ENCODE measurements around the gene CDK8. TPM values are rescaled to one million over a fixed set of nuclear protein-coding genes. Genes with fewer than 3 reads are reported as not detected.
"Not testable (repeated sequence)": the region's sequence is repeated elsewhere in the genome, so short reads cannot be mapped to it uniquely, and the experiment has no call there.

CDK8 gene
- total RNA-seq, 4 donors from 2014 or later: 9.4 to 11.0 (median 10.3) TPM

DNA sequence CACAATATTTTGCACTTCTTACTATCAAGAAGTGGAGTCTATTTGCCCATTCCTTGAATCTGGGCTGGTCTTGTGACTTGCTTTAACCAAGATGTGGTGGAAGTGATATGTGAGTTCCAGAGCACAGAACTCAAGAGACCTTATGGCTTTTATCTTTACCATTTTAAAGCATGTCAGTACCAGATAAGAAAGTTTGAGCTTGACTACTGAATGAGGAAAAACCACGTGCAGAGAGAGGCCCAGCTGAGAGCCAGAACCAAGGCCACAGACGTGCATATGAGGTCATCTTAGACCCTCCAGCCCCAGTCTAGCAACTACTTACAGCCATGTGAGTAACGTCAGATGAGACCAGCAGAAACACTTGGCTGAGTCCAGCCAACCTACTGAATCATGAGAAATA lies 6.3 kb upstream of the CDK8 start:
- Histone ChIP-seq H3K27me3 (no peaks in the 10 kb centered on the region), H3K9me3 (no peaks in the 10 kb centered on the region), H3K4me1 (peaks cover 3 to 17% of the 10 kb centered on the region in 2 donors), H3K27ac (no peak overlapping the region), H3K4me3 (no peak overlapping the region), H3K36me3 (no peaks in the 10 kb centered on the region)
- in situ Hi-C loops (cut with MboI; ENCODE audit: low sequenced_read_pairs in 4 of 4): no loop called here
- TF ChIP-seq, protein P1, sequence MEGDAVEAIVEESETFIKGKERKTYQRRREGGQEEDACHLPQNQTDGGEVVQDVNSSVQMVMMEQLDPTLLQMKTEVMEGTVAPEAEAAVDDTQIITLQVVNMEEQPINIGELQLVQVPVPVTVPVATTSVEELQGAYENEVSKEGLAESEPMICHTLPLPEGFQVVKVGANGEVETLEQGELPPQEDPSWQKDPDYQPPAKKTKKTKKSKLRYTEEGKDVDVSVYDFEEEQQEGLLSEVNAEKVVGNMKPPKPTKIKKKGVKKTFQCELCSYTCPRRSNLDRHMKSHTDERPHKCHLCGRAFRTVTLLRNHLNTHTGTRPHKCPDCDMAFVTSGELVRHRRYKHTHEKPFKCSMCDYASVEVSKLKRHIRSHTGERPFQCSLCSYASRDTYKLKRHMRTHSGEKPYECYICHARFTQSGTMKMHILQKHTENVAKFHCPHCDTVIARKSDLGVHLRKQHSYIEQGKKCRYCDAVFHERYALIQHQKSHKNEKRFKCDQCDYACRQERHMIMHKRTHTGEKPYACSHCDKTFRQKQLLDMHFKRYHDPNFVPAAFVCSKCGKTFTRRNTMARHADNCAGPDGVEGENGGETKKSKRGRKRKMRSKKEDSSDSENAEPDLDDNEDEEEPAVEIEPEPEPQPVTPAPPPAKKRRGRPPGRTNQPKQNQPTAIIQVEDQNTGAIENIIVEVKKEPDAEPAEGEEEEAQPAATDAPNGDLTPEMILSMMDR (IDR thresholded peaks at IDR 0.05 in 4 of 5, conservative IDR thresholded peaks at IDR 0.05 in 1 of 5): no peak
- no peak for TF ChIP-seq POLR2A (IDR thresholded peaks at IDR 0.05)
- DNase-seq: no peak
- no peak for ATAC-seq
- intact Hi-C loops (cut with DNase I; ENCODE audit: low total_unique reads): no loop called here

DNA sequence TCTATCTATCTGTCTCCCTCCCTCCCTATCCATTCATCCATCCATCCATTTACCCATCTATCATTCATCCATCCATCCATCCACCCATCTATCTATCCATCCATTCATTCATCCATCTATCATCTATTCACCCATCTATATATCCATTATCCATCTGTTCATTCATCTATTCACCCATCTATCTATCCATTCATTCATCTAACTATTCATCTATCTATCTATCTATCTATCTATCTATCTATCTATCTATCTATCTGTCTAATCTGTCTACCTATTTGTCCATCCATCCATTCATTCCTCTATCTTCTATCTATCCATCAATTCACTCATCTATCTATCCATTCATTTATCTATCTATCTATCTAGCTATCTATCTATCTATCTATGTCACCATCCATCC lies 4.4 kb upstream of the CDK8 start:
- no peak overlapping the region for H3K27ac ChIP-seq
- H3K27me3 ChIP-seq: no peaks in the 10 kb centered on the region
- H3K9me3 ChIP-seq: no peaks in the 10 kb centered on the region
- peaks cover 6 to 17% of the 10 kb centered on the region in 2 donors for H3K4me1 ChIP-seq
- intact Hi-C loops (cut with DNase I; ENCODE audit: low total_unique reads) (no loop called here), in situ Hi-C loops (cut with MboI; ENCODE audit: low sequenced_read_pairs in 4 of 4) (no loop called here)
- no peak overlapping the region for H3K4me3 ChIP-seq
- DNase-seq: no peak
- no peak for ATAC-seq
- TF ChIP-seq POLR2A (IDR thresholded peaks at IDR 0.05): no peak
- TF ChIP-seq, protein P1 (IDR thresholded peaks at IDR 0.05 in 4 of 5, conservative IDR thresholded peaks at IDR 0.05 in 1 of 5): no peak
- H3K36me3 ChIP-seq: no peaks in the 10 kb centered on the region

DNA sequence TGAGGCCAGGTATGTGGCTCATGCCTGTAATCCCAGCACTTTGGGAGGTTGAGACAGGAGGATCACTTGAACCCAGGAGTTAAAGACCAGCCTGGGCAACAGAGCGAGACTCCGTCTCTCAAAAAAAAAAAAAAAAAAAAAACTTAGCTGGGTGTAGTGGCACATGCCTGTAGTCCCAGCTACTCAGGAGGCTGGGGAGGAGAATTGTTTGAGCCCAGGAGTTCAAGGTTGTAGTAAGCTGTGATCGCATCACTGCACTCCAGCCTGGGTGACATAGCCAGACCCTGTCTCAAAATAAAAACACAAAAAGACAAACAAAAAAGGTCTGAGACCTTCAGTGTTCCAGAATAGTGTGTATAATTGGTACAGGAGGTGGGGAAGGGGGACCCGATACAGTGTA lies 1.9 kb upstream of the CDK8 start:
- in situ Hi-C loops (cut with MboI; ENCODE audit: low sequenced_read_pairs in 4 of 4); H3K27me3 ChIP-seq; DNase-seq; H3K4me3 ChIP-seq; H3K9me3 ChIP-seq; H3K27ac ChIP-seq; ATAC-seq; H3K36me3 ChIP-seq: not testable (repeated sequence)
- H3K4me1 ChIP-seq: peaks cover 22 to 23% of the 10 kb centered on the region in 2 donors
- intact Hi-C loops (cut with DNase I; ENCODE audit: low total_unique reads): loop anchor here (5.0 to 10.0 kb wide), 2 partner anchors 65 to 303 kb away; partner anchors contain the start of gene WASF3

DNA sequence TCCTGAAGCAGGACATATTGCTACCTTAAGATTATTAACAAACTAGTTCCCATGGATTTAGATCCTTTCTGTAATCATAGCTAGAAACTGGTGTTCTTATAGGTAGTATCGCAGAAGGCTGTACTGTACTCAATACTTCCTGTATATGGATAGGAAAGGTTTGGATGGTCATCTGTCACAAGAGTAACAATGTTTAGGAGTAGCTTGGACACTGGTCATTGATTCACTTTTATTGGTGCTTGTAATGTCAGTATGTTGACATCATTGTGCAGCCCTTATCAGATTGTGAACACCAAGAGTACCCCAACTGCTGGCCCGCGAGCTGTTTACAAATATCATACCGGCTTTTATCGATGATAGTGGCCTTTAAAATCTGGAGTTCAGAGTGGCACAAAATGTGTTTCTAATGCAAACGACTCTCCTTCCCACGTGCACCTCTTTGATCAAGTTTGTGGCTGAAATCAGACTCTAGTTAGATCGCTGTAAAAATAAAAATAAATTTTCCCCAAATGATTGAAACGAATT lies 605 bp upstream of the CDK8 start:
- TF ChIP-seq, protein P1 (IDR thresholded peaks at IDR 0.05 in 4 of 5, conservative IDR thresholded peaks at IDR 0.05 in 1 of 5): no peak
- no peak for TF ChIP-seq POLR2A (IDR thresholded peaks at IDR 0.05)
- peaks cover 25 to 34% of the 10 kb centered on the region in 2 donors for H3K4me1 ChIP-seq
- no peak for DNase-seq
- H3K36me3 ChIP-seq: no peaks in the 10 kb centered on the region
- no peaks in the 10 kb centered on the region for H3K27me3 ChIP-seq
- intact Hi-C loops (cut with DNase I; ENCODE audit: low total_unique reads): loop anchor here (5.0 to 10.0 kb wide), 2 partner anchors 66 to 301 kb away; partner anchors contain the start of gene WASF3
- in situ Hi-C loops (cut with MboI; ENCODE audit: low sequenced_read_pairs in 4 of 4): no loop called here
- H3K27ac ChIP-seq: peak overlapping the region; percentile 89 to 95 (median 93)
- H3K9me3 ChIP-seq: no peaks in the 10 kb centered on the region
- ATAC-seq: no peak
- H3K4me3 ChIP-seq: peak overlapping the region; percentile 78 to 91 (median 88)

DNA sequence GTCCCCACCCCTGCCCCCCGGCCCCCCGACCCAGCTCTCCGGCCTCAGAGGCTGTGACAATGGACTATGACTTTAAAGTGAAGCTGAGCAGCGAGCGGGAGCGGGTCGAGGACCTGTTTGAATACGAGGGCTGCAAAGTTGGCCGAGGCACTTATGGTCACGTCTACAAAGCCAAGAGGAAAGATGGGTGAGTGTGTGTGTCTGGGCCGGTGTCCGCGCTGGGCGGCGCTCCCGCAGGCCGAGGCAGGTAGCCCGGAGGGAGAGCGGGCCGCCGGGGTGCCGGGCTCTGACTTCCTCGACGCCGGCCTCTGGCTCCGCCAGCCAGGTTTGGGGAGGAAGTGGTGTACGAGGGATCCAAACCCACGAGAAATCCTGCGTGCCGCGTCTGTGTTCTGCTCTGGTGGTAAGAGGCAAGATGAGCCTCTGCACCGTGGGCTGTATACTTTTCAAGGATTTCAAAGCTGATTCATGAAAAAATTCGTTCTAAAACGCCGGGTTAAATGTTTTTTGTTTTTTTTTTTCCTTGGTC lies 718 bp downstream of the CDK8 start:
- DNase-seq: peak; percentile 43 to 64
- TF ChIP-seq, protein P1 (IDR thresholded peaks at IDR 0.05 in 4 of 5, conservative IDR thresholded peaks at IDR 0.05 in 1 of 5): peak in 1 of 5 experiments; percentile 22
- no peak for TF ChIP-seq POLR2A (IDR thresholded peaks at IDR 0.05)
- peak; percentile 67 to 69 for ATAC-seq
- intact Hi-C loops (cut with DNase I; ENCODE audit: low total_unique reads): loop anchor here (1.0 to 10.0 kb wide), 4 partner anchors 33 to 300 kb away; partner anchors contain the start of gene WASF3
- Histone ChIP-seq H3K4me3 (peak overlapping the region; percentile 78 to 91 (median 88)), H3K4me1 (peaks cover 25 to 38% of the 10 kb centered on the region in 2 donors), H3K9me3 (no peaks in the 10 kb centered on the region), H3K27ac (peak overlapping the region; percentile 89 to 95 (median 93)), H3K36me3 (no peaks in the 10 kb centered on the region), H3K27me3 (no peaks in the 10 kb centered on the region)
- in situ Hi-C loops (cut with MboI; ENCODE audit: low sequenced_read_pairs in 4 of 4): no loop called here
